Lower lobe of right lung (tissue), 2 donors: Measurements from ENCODE around the gene CA10. TPM values are rescaled to one million over a fixed set of nuclear protein-coding genes. Genes with fewer than 3 reads are reported as not detected.

Source experiments
- ATAC-seq, 2 donors: fragments of 200-7000 bp; cut with Tn5 transposase; one replicate each; pipeline ENCODE4 v1.9.1; 2020 to 2022; ENCODE audit warnings: mild to moderate bottlenecking in 2 of 2, moderate library complexity in 2 of 2
- DNase-seq: peaks from one replicate; pipeline ENCODE4 v3.0.0-alpha.2; 2020
- H3K27ac ChIP-seq: fragments of 200-600 bp; one replicate; pipeline ENCODE4 v1.8.0; 2022
- H3K27me3 ChIP-seq: fragments of 200-600 bp; one replicate; pipeline ENCODE4 v1.8.0; 2022; ENCODE audit warnings: low read depth
- H3K36me3 ChIP-seq: fragments of 200-600 bp; one replicate; pipeline ENCODE4 v1.8.0; 2022; ENCODE audit warnings: mild to moderate bottlenecking
- H3K4me1 ChIP-seq: fragments of 200-600 bp; one replicate; pipeline ENCODE4 v1.8.0; 2022
- H3K4me3 ChIP-seq: fragments of 200-600 bp; one replicate; pipeline ENCODE4 v1.8.0; 2022; ENCODE audit warnings: mild to moderate bottlenecking
- H3K9me3 ChIP-seq: fragments of 200-600 bp; one replicate; pipeline ENCODE4 v1.8.0; 2022
- CTCF ChIP-seq: fragments of 200-600 bp; IDR thresholded peaks from one replicate; pipeline ENCODE4 v1.8.0; 2022; ENCODE audit warnings: antibody characterized with exemption, mild to moderate bottlenecking
- intact Hi-C: fragments of 100-400 bp; cut with DNase I; formaldehyde crosslinking; loops from one replicate; pipeline ENCODE4 v1.11.0; 2022
- total RNA-seq: library from RNA; stranded (reverse); fragmentation: NEBNext Ultra II Directional; extraction: Animal tissue kit (Norgen Biotek cat#: 25700); gene quantifications from one replicate; pipeline ENCODE4 v1.2.1, GENCODE V29; 2021
- donor health status: DM: no; HTN: yes; CAD: no; lungs with severe emphysema.

CA10 gene
- total RNA-seq, 1 donor from 2014 or later, result not detected

- no peak overlapping the region for H3K4me3 ChIP-seq
- H3K9me3 ChIP-seq, result no peaks in the 10 kb centered on the region
- no peaks in the 10 kb centered on the region for H3K36me3 ChIP-seq
- intact Hi-C loops, result no loop called here
- no peaks in the 10 kb centered on the region for H3K4me1 ChIP-seq
- TF ChIP-seq CTCF, result no peak
- H3K27ac ChIP-seq, result no peak overlapping the region
- H3K27me3 ChIP-seq, result no peaks in the 10 kb centered on the region
- no peak for ATAC-seq
- DNase-seq, result no peak
These were observed 248.5 kb downstream of the CA10 start for GRCh38 chr17:51909971-51910370.

DNA sequence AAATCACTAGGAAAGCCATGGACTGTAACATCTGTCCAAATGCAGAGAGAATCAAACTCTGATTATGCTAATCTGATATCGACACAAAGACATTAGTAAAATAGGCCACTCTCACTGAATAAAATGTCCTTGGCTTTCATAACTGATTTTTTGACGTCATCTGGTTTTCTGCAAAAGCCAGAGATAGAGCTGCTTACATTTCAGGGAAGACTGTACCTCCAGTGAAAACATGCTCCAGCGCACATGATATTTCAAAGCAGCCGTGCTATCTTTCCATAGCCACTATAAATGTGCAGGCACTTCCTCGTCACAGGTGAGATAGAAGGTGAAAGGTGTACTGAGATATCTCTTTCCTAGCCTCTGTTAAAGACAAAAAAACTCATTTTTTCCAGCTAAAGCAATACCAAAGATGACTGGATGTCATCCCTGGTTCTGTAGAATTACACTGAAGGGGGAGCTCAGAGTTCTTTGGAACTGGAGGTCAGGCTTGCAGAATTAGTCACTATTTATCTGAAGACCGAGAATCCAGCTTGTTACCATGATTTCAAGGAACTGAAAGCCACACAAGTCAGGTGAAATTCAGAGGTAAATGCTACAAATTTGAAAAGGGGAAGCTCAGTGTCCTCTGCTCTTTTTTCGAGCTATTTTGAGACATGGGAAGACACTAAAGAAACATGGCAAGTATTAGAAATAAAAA is 249.5 kb downstream of the CA10 start:
- intact Hi-C loops, result no loop called here

DNA sequence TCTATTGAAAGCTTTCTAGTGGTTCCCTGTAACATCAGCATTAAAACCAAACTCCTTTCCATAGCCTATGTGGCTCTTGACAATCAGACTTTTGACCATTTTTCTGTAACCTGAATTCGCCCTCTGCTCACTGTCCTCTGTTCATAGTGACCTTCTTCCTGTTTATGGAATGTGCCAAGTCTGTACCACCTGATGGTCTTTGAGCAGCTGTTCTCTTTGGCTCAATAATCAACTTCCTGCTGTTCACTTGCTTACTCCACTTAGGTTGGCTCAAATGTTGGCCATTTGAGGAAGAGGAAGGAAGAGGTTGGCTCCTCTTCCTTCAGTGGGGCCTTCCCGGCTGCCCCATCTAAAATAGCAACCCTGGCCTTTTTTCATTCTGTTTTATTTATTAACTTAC is 251.5 kb downstream of the CA10 start:
- Histone ChIP-seq H3K27ac (no peak overlapping the region), H3K9me3 (no peaks in the 10 kb centered on the region), H3K36me3 (no peaks in the 10 kb centered on the region), H3K4me1 (no peaks in the 10 kb centered on the region), H3K4me3 (no peak overlapping the region), H3K27me3 (no peaks in the 10 kb centered on the region)
- intact Hi-C loops, result no loop called here
- no peak for TF ChIP-seq CTCF
- no peak for DNase-seq
- ATAC-seq, result no peak

More for the DNA sequence above, 249.5 kb downstream of the CA10 start:
- Histone ChIP-seq H3K27ac (no peak overlapping the region), H3K4me1 (no peaks in the 10 kb centered on the region), H3K36me3 (no peaks in the 10 kb centered on the region), H3K27me3 (no peaks in the 10 kb centered on the region), H3K9me3 (no peaks in the 10 kb centered on the region), H3K4me3 (no peak overlapping the region)
- ATAC-seq, result no peak
- TF ChIP-seq CTCF, result no peak
- DNase-seq, result no peak

- H3K4me3 ChIP-seq, result no peak overlapping the region
- no peaks in the 10 kb centered on the region for H3K36me3 ChIP-seq
- TF ChIP-seq CTCF, result no peak
- no peaks in the 10 kb centered on the region for H3K9me3 ChIP-seq
- intact Hi-C loops, result no loop called here
- ATAC-seq, result no peak
- H3K27ac ChIP-seq, result no peak overlapping the region
- no peaks in the 10 kb centered on the region for H3K4me1 ChIP-seq
- DNase-seq, result no peak
- no peaks in the 10 kb centered on the region for H3K27me3 ChIP-seq
These were observed 254.1 kb downstream of the CA10 start for GRCh38 chr17:51904379-51904778.

- no peaks in the 10 kb centered on the region for H3K36me3 ChIP-seq
- H3K9me3 ChIP-seq, result no peaks in the 10 kb centered on the region
- no peak overlapping the region for H3K27ac ChIP-seq
- no peak for TF ChIP-seq CTCF
- no peak overlapping the region for H3K4me3 ChIP-seq
- intact Hi-C loops, result no loop called here
- H3K27me3 ChIP-seq, result no peaks in the 10 kb centered on the region
- DNase-seq (no peak), ATAC-seq (no peak)
- H3K4me1 ChIP-seq, result no peaks in the 10 kb centered on the region
These were observed 257.3 kb downstream of the CA10 start for GRCh38 chr17:51901242-51901641.
